GM12801 (cell line): ENCODE data around the gene ZCCHC3.

Experiments
- CTCF ChIP-seq: IDR thresholded peaks from one replicate; pipeline ENCODE4 v1.5.1; 2011; ENCODE audit warnings: control low read depth; ENCODE audit not compliant: insufficient read length; ENCODE audit errors: extremely low read depth

The ZCCHC3 gene

GRCh38 chr20:328975-329695 is 31.8 kb downstream of the ZCCHC3 start:
- TF ChIP-seq CTCF: no peak

GRCh38 chr20:329851-330232 is 32.5 kb downstream of the ZCCHC3 start:
- TF ChIP-seq CTCF: no peak

DNA sequence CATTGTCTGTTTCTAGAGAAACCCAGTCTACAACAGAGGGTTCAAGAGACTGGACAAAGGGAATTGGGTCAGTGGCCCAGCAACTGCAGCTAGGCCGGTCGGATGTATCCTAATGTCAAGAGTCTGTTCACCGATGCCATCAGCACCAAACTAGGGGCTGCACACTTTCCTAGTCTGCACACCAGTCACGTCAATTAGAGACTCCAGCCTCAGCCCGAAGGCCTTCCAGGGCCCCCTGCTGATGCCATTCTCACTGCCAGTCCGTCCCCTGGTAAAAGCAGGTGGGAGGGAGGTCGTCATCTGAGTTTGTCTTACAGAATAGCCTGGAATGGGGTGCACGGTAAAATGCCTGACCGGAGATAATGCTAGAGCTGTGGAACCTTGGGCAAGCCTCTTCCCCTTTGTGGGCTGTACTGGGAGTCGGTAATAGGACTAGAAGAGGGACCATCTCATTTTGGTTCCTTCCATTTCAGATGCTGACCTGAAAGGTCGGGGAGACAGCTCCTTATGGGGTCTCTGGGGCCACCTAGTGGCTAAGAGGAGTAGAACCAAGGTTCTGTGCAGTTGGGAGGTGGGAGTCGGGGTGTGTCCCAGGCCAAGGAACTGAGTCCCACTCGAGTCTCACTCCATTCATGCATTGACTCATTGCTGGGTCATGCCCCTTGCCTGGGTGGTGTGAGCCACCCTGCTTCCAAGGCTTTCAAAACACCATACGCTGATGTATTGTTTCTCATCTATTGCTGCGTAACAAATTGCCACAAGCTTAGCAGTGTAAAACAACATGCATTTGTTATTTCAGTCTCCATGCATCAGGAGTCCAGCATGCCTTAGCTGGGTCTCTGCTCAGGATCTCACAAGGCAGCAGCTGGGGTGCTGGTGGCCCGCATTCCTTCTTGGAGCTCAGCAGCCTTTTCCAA is 33.1 kb downstream of the ZCCHC3 start:
- TF ChIP-seq CTCF: no peak

- TF ChIP-seq CTCF: no peak
Measured at GRCh38 chr20:334578-334977, 37.2 kb downstream of the ZCCHC3 start.

- no peak for TF ChIP-seq CTCF
Measured at GRCh38 chr20:341682-342081, 44.3 kb downstream of the ZCCHC3 start.

GRCh38 chr20:343107-343506 is 45.7 kb downstream of the ZCCHC3 start:
- no peak for TF ChIP-seq CTCF

- no peak for TF ChIP-seq CTCF
Measured at GRCh38 chr20:346033-346639, 48.8 kb downstream of the ZCCHC3 start.
